ENCODE results near the gene AP3S1. TPM values are rescaled to one million over a fixed set of nuclear protein-coding genes. Genes with fewer than 3 reads are reported as not detected.

Gene AP3S1
- total and polyA plus RNA-seq, 2 of the 13 experiments (the other 11 are each of a cell fraction or from before 2014, with no cell fraction given) = 50.5 to 85.9 TPM

GRCh38 chr5:115841382-115842088 is at the start of gene AP3S1, which contains the start of gene ATG12 (continued):
- TF ChIP-seq ZBTB40 (IDR thresholded peaks at IDR 0.05) (no peak), ZBTB40 (CRISPR knock-in tag; IDR thresholded peaks at IDR 0.05) (peak; percentile 74), ZBTB7B (CRISPR knock-in tag; IDR thresholded peaks at IDR 0.05) (peak; percentile 80), GPBP1L1 (CRISPR knock-in tag; IDR thresholded peaks at IDR 0.05) (no peak), ZBTB7A (CRISPR knock-in tag; IDR thresholded peaks at IDR 0.05) (no peak), ZNF691 (CRISPR knock-in tag; IDR thresholded peaks at IDR 0.05; ENCODE audit: borderline replicate concordance, low read depth) (no peak; the same call in 1 of the 2 replicates), TOPORS (CRISPR knock-in tag; IDR thresholded peaks at IDR 0.05) (peak; percentile 61), ZXDC (CRISPR knock-in tag; IDR thresholded peaks at IDR 0.05) (peak; percentile 68; the same call in 1 of the 2 replicates), ZNF572 (CRISPR knock-in tag; IDR thresholded peaks at IDR 0.05) (no peak), REXO4 (CRISPR knock-in tag; IDR thresholded peaks at IDR 0.05; ENCODE audit: borderline replicate concordance) (no peak), MAFF (IDR thresholded peaks at IDR 0.05; ENCODE audit: low read depth, low read length) (no peak), ZNF766 (CRISPR knock-in tag; IDR thresholded peaks at IDR 0.05; ENCODE audit: borderline replicate concordance) (no peak; the same call in 1 of the 2 replicates), ZNF816 (CRISPR knock-in tag; IDR thresholded peaks at IDR 0.05; ENCODE audit: borderline replicate concordance) (peak; percentile 60; the same call in 1 of the 2 replicates)

Measured in HepG2 (cell line).